Liver (tissue), 9 donors: ENCODE data around the gene BTF3. TPM values are rescaled to one million over a fixed set of nuclear protein-coding genes. Genes with fewer than 3 reads are reported as not detected.

Experiments used
- DNase-seq: peaks from one replicate; pipeline ENCODE4 v3.0.0-alpha.2; 2017; ENCODE audit warnings: low spot score
- H3K27ac ChIP-seq, 2 donors: one replicate each; pipeline ENCODE4 v1.7.0; 2013; ENCODE audit warnings: inconsistent platforms in 2 of 2, low read length in 2 of 2, control low read depth in 1 of 2, low read depth in 1 of 2, mild to moderate bottlenecking in 1 of 2
- H3K27me3 ChIP-seq, 4 donors: one replicate each; pipeline versions ENCODE4 v1.6.1 to v1.7.0; 2013; ENCODE audit warnings: low read length in 3 of 4, inconsistent platforms in 1 of 4, mild to moderate bottlenecking in 1 of 4, moderate library complexity in 1 of 4; ENCODE audit not compliant: control insufficient read depth in 4 of 4, insufficient read depth in 4 of 4
- H3K36me3 ChIP-seq, 4 donors: one replicate each; pipeline versions ENCODE4 v1.6.1 to v1.7.0; 2013; ENCODE audit warnings: low read length in 3 of 4, mild to moderate bottlenecking in 3 of 4, low read depth in 1 of 4, moderate library complexity in 1 of 4; ENCODE audit not compliant: control insufficient read depth in 4 of 4, insufficient read depth in 3 of 4
- H3K4me1 ChIP-seq, 4 donors: one replicate each; pipeline versions ENCODE4 v1.6.1 to v1.7.0; 2013; ENCODE audit warnings: low read length in 3 of 4, mild to moderate bottlenecking in 3 of 4, moderate library complexity in 1 of 4; ENCODE audit not compliant: control insufficient read depth in 4 of 4, insufficient read depth in 4 of 4
- H3K4me3 ChIP-seq, 3 donors: one replicate each; pipeline versions ENCODE4 v1.6.1 to v1.7.0; 2013; ENCODE audit warnings: low read length in 3 of 3, control low read depth in 1 of 3, low read depth in 1 of 3, mild to moderate bottlenecking in 1 of 3
- H3K9ac ChIP-seq, 2 donors: one replicate each; pipeline ENCODE4 v1.7.0; 2013; ENCODE audit warnings: low read length in 2 of 2, mild to moderate bottlenecking in 2 of 2, moderate library complexity in 2 of 2, control low read depth in 1 of 2, low read depth in 1 of 2
- H3K9me3 ChIP-seq, 4 donors: one replicate each; pipeline versions ENCODE4 v1.6.1 to v1.7.0; 2013; ENCODE audit warnings: low read length in 3 of 4; ENCODE audit not compliant: control insufficient read depth in 4 of 4
- ATF3 ChIP-seq: IDR thresholded peaks from 2 replicates; pipeline ENCODE4 v1.6.1; 2016; ENCODE audit warnings: antibody characterized with exemption
- CTCF ChIP-seq: fragments of 150-350 bp; IDR thresholded peaks from 2 replicates; pipeline ENCODE4 v1.5.1; 2017; ENCODE audit warnings: improper control_type of control experiment, low read depth, low read length; ENCODE audit not compliant: missing input control
- EGR1 ChIP-seq, 2 donors: IDR thresholded peaks; 2 replicates each; pipeline ENCODE4 v1.6.1; 2016 to 2018; ENCODE audit warnings: antibody characterized with exemption in 2 of 2, low read depth in 2 of 2
- FOXA1 ChIP-seq: IDR thresholded peaks from 2 replicates; pipeline ENCODE4 v1.6.1; 2016; ENCODE audit warnings: antibody characterized with exemption
- FOXA2 ChIP-seq: IDR thresholded peaks from 2 replicates; pipeline ENCODE4 v1.6.1; 2016; ENCODE audit warnings: antibody characterized with exemption
- HNF4A ChIP-seq, 2 donors: conservative IDR thresholded peaks; 2 replicates each; pipeline ENCODE4 v1.6.1; 2016; ENCODE audit warnings: antibody characterized with exemption in 2 of 2, mild to moderate bottlenecking in 2 of 2
- JUND ChIP-seq, 2 donors: IDR thresholded peaks; 2 replicates each; pipeline ENCODE4 v1.6.1; 2016; ENCODE audit warnings: antibody characterized with exemption in 2 of 2
- REST ChIP-seq: IDR thresholded peaks from 2 replicates; pipeline ENCODE4 v1.6.1; 2016; ENCODE audit warnings: antibody characterized with exemption, mild to moderate bottlenecking
- RXRA ChIP-seq, 2 donors: IDR thresholded peaks; 2 replicates each; pipeline ENCODE4 v1.6.1; 2017 to 2018; ENCODE audit warnings: antibody characterized with exemption in 2 of 2, mild to moderate bottlenecking in 1 of 2
- SP1 ChIP-seq: IDR thresholded peaks from 2 replicates; pipeline ENCODE4 v1.6.1; 2018; ENCODE audit warnings: antibody characterized with exemption, mild to moderate bottlenecking
- TAF1 ChIP-seq: conservative IDR thresholded peaks from 2 replicates; pipeline ENCODE4 v1.6.1; 2016; ENCODE audit warnings: antibody characterized with exemption, mild to moderate bottlenecking
- YY1 ChIP-seq: IDR thresholded peaks from 2 replicates; pipeline ENCODE4 v1.6.1; 2016; ENCODE audit warnings: antibody characterized with exemption, mild to moderate bottlenecking
- WGBS: extraction: QIAGEN DNeasy Blood & Tissue Kit; methylation state at CpG from one replicate; pipeline ENCODE4 v1.1.7; 2013; 5-methylcytosine and 5-hydroxymethylcytosine counted together
- polyA plus RNA-seq, 2 donors: library from polyadenylated mRNA; stranded (reverse) in 1 of 2; unstranded in 1 of 2; fragments of 200-250 nt in 1 of 2; fragments of >200 nt in 1 of 2; fragmentation: Nextera tagmentation in 1 of 2; extraction: Ambion mirVana in 1 of 2; gene quantifications; one replicate each; pipeline versions ENCODE4 v1.2.1 to v1.2.3, GENCODE V29; 2013 to 2015
- total RNA-seq, 2 donors: library from RNA; depleted of rRNA; stranded (reverse); fragments of >200 nt; gene quantifications; one replicate each; pipeline ENCODE4 v1.2.3, GENCODE V29; 2014
- donor health status: healthy.
- donor health status: healthy.
- donor health status: healthy.
- donor health status: healthy.
- donor health status: healthy.

The BTF3 gene
- total and polyA plus RNA-seq, 4 donors, result 97.5 to 246 (median 213) TPM

GRCh38 chr5:73491155-73491554 lies 7.1 kb upstream of the BTF3 start:
- DNase-seq, result no peak
- 88% methylated on average over 1 of the region's 1 CpG for WGBS
- Histone ChIP-seq H3K4me3 (no peak overlapping the region), H3K27ac (no peak overlapping the region), H3K36me3 (no peaks in the 10 kb centered on the region), H3K4me1 (no peaks in the 10 kb centered on the region), H3K27me3 (no peaks in the 10 kb centered on the region), H3K9me3 (no peaks in the 10 kb centered on the region), H3K9ac (no peak overlapping the region)
- TF ChIP-seq EGR1 (IDR thresholded peaks at IDR 0.05; ENCODE audit: low read depth in 2 of 2) (no peak), RXRA (IDR thresholded peaks at IDR 0.05) (no peak), FOXA2 (no peak), HNF4A (conservative IDR thresholded peaks at IDR 0.05) (no peak), SP1 (no peak), CTCF (no peak), TAF1 (no peak), REST (no peak)

GRCh38 chr5:73493421-73493820 lies 4.8 kb upstream of the BTF3 start:
- no peak for DNase-seq
- Histone ChIP-seq H3K9ac (no peak overlapping the region), H3K27me3 (no peaks in the 10 kb centered on the region), H3K27ac (no peak overlapping the region), H3K9me3 (no peaks in the 10 kb centered on the region), H3K36me3 (no peaks in the 10 kb centered on the region), H3K4me1 (peaks cover 0 to 14% (median 7%) of the 10 kb centered on the region in 4 donors), H3K4me3 (no peak overlapping the region)
- 80% methylated on average over 3 of the region's 3 CpGs for WGBS
- TF ChIP-seq ATF3, result no peak
- no peak for TF ChIP-seq JUND (IDR thresholded peaks at IDR 0.05)
- TF ChIP-seq YY1, result no peak
- no peak for TF ChIP-seq REST
- TF ChIP-seq FOXA1, result no peak
